DMS53 treated with DMSO at 0.1 percent for 48 hours (cell line): ENCODE measurements around the gene STIM2.

ENCODE experiments used
- DNase-seq: peaks from one replicate; lab custom pipeline; 2025; ENCODE audit not compliant: unreplicated experiment; lab: John Stamatoyannopoulos, UW

STIM2 gene

DNA sequence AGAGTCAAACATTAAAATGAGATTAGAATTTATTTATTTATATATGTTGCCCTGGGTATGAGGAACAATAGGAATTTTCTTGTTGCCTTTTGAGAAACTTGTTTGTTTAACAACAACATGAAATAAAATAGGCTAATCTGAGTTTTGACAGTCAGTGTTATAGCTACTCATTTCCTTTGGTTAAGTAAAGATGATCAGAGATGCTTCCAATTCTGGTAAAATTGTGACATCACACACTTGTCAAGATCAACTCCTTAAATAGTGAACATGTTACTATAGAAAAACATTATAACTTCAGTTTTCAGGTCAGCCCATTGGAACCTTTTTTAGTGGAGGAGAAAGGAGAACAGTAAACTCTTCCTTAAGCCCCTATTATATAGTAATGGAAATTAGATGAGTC is 136.1 kb downstream of the STIM2 start:
- no peak for DNase-seq

DNA sequence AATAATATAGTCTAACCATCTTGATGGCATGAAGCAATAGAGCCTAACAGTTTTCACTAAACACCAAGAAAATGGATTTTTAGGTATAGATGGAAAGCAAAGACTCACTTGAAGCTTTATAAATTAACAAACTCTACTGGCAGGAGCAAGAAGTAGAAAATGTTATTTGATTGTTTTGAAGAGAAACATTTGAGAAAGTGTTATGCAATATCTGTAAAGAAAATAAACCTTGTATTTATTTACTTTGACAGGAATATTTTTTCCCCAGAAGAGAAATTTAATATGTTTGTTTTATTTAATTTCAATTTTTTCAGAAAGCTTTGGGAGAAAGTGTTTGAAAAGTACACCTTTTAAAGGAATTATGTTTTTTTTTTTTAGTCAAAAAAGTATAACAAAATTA is 139.0 kb downstream of the STIM2 start:
- DNase-seq: no peak

DNA sequence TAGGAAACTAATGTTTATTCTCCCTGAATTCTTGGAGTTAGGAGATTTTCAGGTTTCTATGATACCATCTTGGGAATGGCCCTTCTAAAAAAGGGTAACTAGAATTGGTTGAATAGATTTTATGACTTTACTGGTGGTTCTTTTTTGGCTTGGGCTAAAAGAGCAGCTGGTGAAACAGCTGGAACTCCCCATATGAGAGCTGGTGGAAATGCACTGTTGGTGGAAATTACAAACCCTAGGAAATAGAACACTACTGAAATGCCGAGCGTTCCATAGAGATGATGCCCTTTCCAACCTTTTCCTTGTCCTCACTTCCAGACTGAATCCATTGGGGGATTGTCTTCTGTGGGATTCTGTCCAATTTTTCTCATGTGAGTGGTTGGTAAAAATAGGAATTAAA is 139.5 kb downstream of the STIM2 start:
- no peak for DNase-seq

DNA sequence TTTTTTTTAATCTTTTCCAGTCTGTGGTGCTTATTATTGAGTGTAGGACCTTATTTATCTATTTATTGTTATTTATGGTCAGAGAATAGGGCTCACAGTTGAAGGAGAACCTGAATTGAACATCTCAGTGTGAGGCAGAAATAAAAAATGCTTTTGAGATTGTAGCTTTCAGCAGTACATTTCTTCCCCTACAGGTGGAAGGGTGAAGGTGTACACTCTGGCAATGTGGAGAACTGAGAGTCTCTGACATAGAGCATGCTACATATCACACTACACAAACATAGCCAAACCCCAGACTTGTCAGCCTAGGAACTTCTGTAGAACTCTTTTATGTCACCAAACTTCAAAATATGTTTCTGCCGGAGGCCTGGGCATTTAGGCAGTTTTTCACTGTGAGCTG is 140.2 kb downstream of the STIM2 start:
- no peak for DNase-seq

DNA sequence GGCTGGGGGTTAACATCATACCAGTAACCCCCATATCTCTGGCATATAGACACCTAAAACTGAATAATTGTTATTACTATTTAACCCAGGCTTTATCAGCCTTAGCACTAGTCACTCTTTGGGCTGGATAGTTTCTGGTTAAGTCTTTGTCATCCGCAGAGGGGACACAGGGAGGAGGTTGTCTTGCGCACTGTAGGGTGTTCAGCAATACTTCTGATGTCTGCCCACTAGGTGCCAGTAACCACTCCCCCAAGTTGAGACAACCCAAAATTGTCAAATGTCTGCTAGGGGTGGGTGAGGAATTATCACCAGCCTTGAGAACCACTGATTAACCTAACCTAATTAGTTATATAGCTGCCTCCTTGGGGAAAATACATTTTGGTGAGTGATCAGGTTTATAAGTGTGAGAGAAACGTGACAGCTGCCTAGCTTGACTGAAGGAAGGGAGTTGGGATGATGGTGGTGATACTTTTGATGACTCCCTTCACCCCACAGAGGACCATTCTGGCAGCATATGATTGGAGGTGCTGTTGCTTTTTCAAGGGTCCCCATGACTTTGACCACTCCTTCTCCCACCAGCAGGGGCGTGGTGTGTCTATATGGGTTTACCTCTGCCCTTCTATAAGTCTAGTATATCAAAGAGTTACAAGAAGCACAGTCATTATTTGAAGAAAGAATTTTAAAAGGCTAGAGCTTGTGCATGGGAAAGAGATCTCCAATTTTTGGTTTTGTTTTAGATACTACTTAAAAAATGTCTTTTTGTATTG is 140.9 kb downstream of the STIM2 start:
- no peak for DNase-seq

DNA sequence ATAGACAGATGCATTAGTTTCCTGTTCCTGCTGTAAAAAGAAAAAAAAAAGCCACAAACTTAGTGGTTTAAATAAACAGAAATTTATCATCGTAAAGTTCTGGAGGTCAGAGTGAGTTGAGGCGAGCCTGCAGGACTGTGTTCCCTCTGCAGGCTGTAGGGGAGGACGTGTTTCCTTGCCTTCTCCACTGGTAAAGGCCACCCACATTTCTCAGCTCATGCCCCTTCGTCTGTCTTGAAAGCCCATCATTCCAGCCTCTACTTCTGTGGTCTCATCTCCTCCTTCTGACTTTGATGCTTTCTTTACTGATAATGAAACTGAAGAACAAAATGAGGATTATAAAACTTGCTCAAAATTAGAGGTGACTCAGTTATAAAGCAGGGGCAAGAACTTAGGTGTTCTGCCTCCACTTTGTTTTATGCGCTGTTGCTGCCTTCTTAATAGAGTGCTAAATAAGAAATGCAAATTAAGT is 143.0 kb downstream of the STIM2 start:
- DNase-seq: no peak

DNA sequence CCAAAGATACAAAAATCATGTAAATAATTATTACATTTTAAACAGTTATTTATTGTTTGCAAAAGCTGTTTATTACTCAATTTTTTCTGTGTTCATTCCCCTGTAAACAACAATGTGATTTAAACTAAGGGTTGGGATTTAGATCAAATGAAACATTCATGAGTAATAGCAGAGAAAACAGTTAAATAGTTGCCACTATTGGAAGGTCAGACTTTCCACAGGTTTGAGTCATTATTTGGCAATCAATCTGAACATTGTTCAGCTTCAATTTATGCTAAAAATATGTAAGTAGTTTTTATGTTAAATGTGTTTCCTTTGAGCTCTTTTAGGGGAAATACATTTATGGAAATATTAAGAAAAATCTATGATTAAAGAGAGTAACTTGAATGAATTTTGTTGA is 144.9 kb downstream of the STIM2 start:
- no peak for DNase-seq

DNA sequence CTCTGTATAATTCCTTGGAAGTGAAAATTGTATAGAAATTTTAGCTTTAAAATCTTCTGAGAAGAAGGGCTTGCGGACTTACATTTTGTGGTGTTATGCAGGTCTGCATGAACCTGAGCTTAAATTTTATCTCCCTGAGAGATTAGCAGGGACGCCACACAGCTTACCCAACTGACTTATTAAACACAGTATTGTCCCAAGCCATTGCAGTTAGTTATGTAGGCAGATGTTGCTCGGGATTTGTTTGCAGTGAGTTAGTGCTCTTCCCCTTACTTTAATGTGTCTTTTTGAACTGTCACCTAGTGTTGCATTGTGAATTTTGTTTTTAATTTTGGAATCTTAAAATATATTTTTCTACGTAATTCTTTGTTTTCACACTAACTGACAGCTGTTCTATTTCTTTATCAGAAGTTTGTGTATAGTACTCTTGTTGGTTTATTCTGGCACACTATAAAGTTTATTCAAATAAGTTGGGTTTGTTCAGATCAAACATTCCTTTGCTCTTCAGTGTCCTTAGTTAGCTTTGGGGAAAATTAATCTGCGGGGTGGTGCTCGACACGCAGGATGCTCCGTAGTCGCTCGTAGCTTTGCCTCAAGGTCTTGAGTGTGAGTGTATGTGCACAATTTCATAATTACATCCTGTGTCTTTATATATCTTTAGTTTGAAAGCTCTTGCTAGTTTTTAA is 145.4 kb downstream of the STIM2 start:
- DNase-seq: no peak

DNA sequence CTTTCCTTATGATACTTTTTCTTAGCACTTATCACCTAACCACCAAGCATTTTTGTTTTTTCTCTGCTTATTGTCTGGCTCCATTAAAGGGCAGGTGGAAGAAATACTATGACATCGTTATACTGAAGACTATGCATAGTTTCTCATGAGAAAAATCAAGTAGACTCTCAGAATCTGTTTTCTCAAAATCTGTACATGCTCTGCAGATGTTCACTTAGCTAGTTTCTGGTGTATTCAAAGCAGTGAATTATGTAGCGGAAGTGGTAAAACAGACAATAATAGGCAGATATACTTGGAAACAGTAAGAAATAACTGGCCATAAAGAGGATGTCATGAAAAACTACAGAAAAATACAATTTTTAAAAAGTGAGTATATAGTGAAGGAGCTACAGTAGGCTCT is 146.0 kb downstream of the STIM2 start:
- DNase-seq: no peak

DNA sequence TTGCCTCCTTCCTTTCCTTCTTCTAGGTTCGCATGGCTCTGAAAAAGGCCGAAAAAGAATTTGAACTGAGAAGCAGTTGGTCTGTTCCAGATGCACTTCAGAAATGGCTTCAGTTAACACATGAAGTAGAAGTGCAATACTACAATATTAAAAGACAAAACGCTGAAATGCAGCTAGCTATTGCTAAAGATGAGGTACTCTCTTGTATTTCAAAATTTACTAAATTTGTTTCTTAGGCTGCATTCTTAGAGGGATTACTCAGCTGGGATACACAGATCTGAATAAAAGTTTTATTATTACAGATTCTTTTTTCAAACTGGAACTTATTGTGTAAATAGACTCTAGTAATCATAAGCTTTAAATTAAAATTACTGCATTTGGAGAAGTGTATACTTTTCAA is 146.9 kb downstream of the STIM2 start:
- no peak for DNase-seq

DNA sequence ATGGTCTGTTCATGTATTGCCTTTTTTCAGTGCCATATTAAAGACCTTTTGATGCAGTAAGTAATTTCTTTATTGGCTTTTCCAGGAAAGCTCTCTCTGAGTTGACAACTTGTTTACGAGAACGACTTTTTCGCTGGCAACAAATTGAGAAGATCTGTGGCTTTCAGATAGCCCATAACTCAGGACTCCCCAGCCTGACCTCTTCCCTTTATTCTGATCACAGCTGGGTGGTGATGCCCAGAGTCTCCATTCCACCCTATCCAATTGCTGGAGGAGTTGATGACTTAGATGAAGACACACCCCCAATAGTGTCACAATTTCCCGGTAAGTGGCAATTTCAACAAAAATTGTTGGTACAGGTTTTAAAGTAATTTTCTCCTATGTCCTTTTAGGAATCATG is 148.0 kb downstream of the STIM2 start:
- no peak for DNase-seq

DNA sequence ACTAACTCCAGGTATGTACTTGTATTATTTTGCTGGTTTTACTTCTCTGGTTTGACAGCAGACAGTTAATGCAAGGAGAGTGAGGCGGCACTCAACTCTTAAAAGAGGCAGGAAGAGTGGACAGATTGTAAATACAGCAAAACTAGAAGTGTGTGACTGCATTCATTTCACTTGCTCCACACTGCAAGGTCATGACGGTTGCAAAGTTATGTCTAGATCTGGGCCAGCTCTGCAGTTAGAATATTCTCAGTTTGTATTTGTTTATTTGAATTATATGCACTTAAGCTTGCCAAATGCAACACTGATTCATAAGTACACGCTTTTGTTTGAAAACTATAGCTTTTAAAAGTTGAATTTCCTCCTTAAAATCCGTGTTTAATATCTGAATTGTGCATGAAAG is 148.9 kb downstream of the STIM2 start:
- DNase-seq: peak; percentile 23

DNA sequence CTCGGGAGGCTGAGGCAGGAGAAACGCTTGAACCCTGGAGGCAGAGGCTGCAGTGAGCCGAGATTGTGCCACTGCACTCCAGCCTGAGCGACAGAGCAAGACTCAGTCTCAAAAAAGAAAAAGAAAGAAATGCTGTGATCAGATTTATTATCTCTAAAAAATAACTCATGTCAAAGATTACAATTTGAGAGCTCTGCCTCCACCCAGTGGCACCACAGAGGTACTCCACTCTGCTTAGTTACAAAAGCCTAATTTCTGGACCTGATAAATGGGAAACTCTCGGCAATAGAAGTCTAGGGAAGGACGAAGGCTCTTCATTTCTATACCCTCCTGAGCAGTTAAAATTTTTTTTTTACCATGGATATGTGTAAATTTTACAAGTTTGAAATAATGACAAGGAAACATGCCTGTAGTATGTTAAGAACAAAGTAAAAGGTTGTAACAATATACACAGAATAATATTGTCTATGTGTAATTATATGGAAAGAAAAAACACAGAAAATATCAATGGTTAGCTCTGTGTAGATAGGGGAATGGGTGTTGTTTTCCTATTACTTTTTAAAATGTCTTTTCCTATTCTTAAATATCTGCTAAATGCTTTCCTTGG is 149.8 kb downstream of the STIM2 start:
- DNase-seq: peak; percentile 72

DNA sequence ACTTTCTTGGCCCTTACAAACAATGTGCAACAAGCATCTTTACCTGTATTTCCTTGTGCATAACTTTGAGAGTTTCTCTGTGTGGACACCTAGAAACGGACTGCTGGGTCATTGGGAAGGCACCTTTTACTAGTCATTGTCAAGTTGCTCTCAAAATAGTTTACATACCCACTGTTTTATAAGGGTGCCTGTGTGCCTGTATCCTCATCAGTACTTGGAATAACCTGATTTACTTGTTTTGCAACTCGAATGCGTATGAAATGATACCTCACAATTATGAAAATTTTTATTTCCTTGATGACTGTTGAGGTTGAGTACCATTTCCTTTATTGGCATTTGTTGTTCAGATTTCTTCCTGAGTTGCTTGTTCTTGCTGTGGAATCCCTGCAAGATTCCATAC is 150.8 kb downstream of the STIM2 start:
- DNase-seq: peak; percentile 83

DNA sequence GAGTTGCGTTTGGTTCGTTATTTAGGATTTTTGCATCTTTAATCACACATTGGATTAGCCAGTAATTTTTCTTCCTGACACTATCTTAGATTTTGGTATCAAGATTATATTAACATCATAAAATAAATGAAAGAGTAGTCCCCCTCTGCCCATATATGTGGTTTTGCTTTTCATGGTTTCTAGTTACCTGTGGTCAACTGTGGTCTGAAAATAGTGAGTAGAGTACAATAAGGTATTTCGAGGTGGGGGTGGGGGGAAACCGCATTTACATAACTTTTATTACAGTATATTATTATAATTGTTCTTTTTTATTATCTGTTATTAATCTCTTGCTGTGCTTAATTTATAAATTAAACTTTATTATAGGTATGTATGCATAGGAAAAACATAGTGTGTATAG is 152.4 kb downstream of the STIM2 start:
- DNase-seq: no peak

DNA sequence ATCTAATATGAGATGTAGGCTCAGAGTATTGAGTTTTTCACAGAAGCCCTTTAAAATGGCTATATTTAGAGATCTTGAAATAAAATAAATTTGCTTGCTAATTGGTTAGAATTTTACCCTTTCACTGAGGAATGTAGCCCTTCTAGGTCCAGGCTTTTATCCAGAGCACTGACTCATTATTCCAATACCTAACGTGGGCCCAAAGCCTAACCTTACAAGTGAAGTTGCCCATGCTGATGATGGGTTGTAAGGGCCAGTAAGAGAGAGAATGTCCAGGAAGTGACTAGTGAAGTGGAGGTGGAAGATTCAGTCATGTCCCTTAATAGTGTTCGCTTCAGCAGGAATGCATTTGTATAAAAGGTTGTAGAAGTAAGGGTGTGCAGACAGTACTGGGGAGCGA is 155.9 kb downstream of the STIM2 start:
- no peak for DNase-seq

DNA sequence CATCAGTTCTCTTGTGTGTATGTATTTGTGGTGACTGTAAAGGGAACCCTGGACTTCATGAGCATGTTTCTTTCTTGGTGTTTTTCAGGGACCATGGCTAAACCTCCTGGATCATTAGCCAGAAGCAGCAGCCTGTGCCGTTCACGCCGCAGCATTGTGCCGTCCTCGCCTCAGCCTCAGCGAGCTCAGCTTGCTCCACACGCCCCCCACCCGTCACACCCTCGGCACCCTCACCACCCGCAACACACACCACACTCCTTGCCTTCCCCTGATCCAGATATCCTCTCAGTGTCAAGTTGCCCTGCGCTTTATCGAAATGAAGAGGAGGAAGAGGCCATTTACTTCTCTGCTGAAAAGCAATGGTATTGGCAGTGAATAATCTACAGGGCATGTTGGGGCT is 157.0 kb downstream of the STIM2 start:
- DNase-seq: no peak

DNA sequence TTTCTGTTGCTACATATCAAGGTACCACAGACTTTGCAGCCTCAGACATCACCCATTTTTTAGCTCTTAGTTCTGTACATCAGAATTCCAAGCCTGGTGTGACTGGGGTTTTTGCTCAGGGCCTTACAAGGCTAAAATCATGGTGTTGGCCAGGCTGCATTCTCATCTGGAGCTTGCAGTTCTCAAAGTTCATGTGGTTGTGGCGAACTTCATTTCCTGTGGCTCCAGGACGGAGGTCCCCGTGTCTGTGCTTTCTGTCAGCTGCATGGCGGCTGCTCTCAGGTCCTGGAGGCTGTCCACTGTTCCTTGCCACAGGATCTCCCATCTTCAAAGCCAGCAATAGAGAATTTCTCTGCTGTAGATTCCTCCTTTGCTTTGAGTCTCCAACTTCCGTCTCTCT is 157.4 kb downstream of the STIM2 start:
- DNase-seq: no peak

DNA sequence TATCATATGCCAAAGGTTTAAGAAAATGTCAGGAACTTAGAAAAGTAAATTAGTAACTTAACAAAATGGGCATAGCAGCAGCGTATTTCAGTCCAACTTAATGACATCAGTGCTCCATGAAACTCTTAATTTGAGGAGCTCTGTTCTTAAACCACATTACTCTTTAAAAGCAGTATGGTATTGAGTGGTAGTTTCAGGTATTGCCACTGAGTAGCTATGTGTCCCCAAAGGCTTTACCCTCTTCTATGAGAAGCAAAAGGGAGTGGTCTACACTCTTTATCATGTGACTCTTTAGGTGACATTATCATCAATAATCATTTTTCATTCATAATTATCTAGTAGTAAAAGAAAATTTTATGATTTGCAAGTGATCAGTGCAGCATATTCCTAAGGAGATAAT is 158.3 kb downstream of the STIM2 start:
- DNase-seq: no peak

DNA sequence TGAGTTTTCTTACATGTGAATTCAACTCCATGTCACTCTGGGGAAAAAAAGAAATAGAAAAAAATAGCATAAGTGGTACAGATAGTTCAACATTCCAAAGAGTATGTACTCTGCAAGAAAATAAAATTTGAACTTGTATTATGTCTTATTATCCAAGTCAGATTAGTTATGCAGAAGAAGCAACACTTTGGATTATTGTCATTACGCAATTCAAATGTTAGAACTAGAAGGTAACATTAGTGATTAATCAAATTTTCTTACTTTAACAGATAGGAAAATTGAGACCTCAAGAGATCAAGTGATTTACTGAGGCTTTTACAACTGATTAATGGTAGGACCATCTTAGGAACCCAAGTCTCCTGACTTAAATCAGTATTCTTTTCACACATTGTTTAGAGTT is 159.1 kb downstream of the STIM2 start:
- DNase-seq: no peak

DNA sequence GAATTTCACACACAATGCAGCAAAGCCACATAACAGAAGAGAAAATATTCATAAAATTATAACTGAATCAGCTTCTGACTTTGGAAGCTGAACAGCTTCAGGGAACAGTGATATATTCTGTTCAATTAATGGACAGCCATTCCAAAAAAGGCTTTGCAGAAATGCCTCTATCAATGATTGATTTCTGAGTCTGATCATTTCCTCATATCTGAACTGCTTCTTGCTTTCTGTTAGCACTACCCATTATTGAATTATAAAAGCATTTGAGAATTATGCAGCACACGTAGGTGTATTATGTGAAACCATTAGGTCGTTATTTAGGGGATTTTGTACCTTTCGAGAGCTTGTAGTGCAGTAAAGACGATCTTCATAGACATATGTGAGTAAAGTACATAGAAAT is 159.6 kb downstream of the STIM2 start:
- DNase-seq: no peak

DNA sequence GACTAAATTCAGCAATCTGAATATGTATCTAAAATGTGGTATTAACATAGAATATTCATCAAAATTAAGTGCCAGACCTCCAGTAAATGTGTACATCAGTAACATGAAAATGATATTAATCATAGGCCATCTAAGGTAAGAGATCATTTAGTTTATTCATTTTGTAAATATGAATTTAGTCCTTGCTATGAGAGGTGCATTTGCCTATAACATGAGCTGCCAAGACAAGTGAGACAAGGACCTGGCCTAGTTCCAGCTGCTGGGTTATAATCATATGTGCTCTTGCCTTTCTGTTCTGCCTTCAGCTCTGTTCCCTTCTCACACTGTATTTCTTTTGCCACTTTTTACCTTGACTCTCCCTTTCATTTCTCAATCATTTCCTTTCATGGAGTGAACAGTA is 160.0 kb downstream of the STIM2 start:
- DNase-seq: no peak
